Activated CD4-positive, alpha-beta T cell treated with anti-CD3 and anti-CD28 coated beads for 36 hours (primary cell): ENCODE data around the gene TFAP2C. TPM values are rescaled to one million over a fixed set of nuclear protein-coding genes. Genes with fewer than 3 reads are reported as not detected.
"Not testable (repeated sequence)": the region's sequence is repeated elsewhere in the genome, so short reads cannot be mapped to it uniquely, and the experiment has no call there.

Source experiments
- ATAC-seq: fragments of 200-7000 bp; cut with Tn5 transposase; one replicate; pipeline ENCODE4 v1.10.0; 2021; ENCODE audit warnings: mild to moderate bottlenecking, moderate library complexity
- CTCF ChIA-PET: fragments of 350-600 bp; sonication (Branson Sonifier 250); formaldehyde crosslinking; loops from one replicate; lab custom pipeline; 2021; ENCODE audit warnings: antibody characterized with exemption; lab: Charles Lee
- POLR2A ChIA-PET: fragments of 350-600 bp; sonication (Branson Sonifier 250); formaldehyde crosslinking; loops from one replicate; lab custom pipeline; 2021; ENCODE audit warnings: antibody characterized with exemption, inconsistent platforms; lab: Charles Lee
- DNase-seq: peaks from one replicate; pipeline ENCODE4 v3.0.0-alpha.2; 2020
- H3K27ac Mint-ChIP-seq: one replicate; pipeline ENCODE4 v1.8.0; 2021; ENCODE audit warnings: mixed read lengths
- H3K27me3 Mint-ChIP-seq: one replicate; pipeline ENCODE4 v1.8.0; 2021; ENCODE audit warnings: mixed read lengths
- H3K36me3 Mint-ChIP-seq: one replicate; pipeline ENCODE4 v1.8.0; 2021; ENCODE audit warnings: low read depth, mixed read lengths
- H3K4me1 Mint-ChIP-seq: one replicate; pipeline ENCODE4 v1.8.0; 2021; ENCODE audit warnings: mixed read lengths
- H3K4me3 Mint-ChIP-seq: one replicate; pipeline ENCODE4 v1.8.0; 2021; ENCODE audit warnings: mild to moderate bottlenecking, moderate library complexity, mixed read lengths
- H3K9me3 Mint-ChIP-seq: one replicate; pipeline ENCODE4 v1.8.0; 2021; ENCODE audit warnings: low read depth, mixed read lengths
- intact Hi-C, 2 experiments: fragments of 100-400 bp; cut with DNase I in 1 of 2; cut with micrococcal nuclease in 1 of 2; formaldehyde crosslinking; loops; one replicate each; pipeline versions ENCODE4 v1.14.2 to v1.15.1; 2022 to 2024; cut with DNase I, micrococcal nuclease
- total RNA-seq, 2 experiments: library from RNA; stranded (reverse); gene quantifications; one replicate each; pipeline ENCODE4 v1.2.3, GENCODE V29; 2021

TFAP2C gene
- total RNA-seq, 2 experiments from 2014 or later = not detected

DNA sequence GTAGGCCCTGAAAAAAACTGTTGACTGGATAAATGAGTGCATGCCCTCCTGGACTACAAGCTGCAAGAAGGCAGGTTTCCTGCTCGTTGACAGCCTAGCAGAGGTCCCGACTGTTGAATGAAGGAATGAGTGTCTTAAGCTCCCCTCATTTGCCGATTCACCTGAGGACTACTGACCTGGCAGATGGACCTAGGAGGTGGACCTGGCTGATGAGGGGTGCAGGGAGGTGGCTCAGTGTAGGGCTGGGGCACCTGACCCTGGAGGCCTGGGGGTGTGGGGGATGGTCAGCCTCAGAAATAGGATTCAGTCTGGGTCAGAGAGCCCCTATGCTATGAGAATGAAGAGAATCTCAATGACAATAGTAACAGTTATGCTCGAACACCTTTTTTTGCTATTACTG lies 11.6 kb upstream of the TFAP2C start:
- no peak for DNase-seq
- H3K27me3 Mint-ChIP-seq = no peaks in the 10 kb centered on the region
- no peak for ATAC-seq
- no peaks in the 10 kb centered on the region for H3K4me1 Mint-ChIP-seq
- H3K4me3 Mint-ChIP-seq = no peak overlapping the region
- no peaks in the 10 kb centered on the region for H3K36me3 Mint-ChIP-seq
- intact Hi-C loops = no loop called here
- no peaks in the 10 kb centered on the region for H3K9me3 Mint-ChIP-seq
- POLR2A ChIA-PET = no interaction called here
- CTCF ChIA-PET = no interaction called here
- no peak overlapping the region for H3K27ac Mint-ChIP-seq

DNA sequence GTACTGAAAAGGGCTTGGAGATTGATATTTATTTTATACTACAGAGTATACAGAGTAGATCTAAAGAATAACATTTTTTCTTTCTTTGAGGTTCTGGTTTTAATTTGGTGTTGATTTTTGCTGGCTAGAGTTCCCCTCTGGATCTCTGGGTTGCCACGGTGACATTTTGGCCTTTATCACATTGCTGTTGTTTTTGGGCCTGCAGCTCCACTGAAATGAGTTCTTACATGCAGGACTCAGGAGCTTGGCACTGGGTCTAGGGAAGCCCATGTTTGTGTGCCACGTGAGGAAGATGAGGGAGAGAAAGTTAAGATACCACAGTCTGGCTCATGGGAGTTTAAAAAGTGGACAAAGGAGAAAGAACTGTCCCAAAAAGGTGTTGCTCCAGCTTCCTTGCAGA lies 7.4 kb upstream of the TFAP2C start:
- ATAC-seq (no peak), DNase-seq (no peak)
- POLR2A ChIA-PET = no interaction called here
- Mint-ChIP-seq H3K27me3 (peaks cover 20% of the 10 kb centered on the region), H3K4me3 (no peak overlapping the region), H3K36me3 (no peaks in the 10 kb centered on the region), H3K9me3 (no peaks in the 10 kb centered on the region), H3K27ac (no peak overlapping the region), H3K4me1 (no peaks in the 10 kb centered on the region)
- intact Hi-C loops = loop anchor here in 1 of 2 experiments (10.0 kb wide), 1 partner anchor 643 kb away; the partner anchor contains the start of gene BMP7
- CTCF ChIA-PET = interaction anchor here (0.9 kb wide), 1 partner anchor 14 kb away, joined by 3 read pairs; no protein-coding TSS in a partner anchor

GRCh38 chr20:56623930-56624329 lies 5.2 kb upstream of the TFAP2C start:
- DNase-seq, POLR2A ChIA-PET, H3K27ac Mint-ChIP-seq, H3K36me3 Mint-ChIP-seq, CTCF ChIA-PET, H3K9me3 Mint-ChIP-seq, H3K4me3 Mint-ChIP-seq, H3K4me1 Mint-ChIP-seq, ATAC-seq: not testable (repeated sequence)
- H3K27me3 Mint-ChIP-seq = peaks cover 35% of the 10 kb centered on the region
- intact Hi-C loops = loop anchor here in 1 of 2 experiments (10.0 kb wide), 1 partner anchor 641 kb away; the partner anchor contains the start of gene BMP7

- Mint-ChIP-seq H3K36me3 (no peaks in the 10 kb centered on the region), H3K4me3 (no peak overlapping the region), H3K9me3 (no peaks in the 10 kb centered on the region), H3K27me3 (peaks cover 44% of the 10 kb centered on the region), H3K4me1 (peaks cover 14% of the 10 kb centered on the region), H3K27ac (no peak overlapping the region)
- DNase-seq (peak; percentile 10), ATAC-seq (no peak)
- ChIA-PET CTCF (no interaction called here), POLR2A (no interaction called here)
- intact Hi-C loops = loop anchor here in 1 of 2 experiments (5.0 to 10.0 kb wide), 2 partner anchors 302 to 640 kb away; partner anchors contain the start of gene BMP7
Measured at GRCh38 chr20:56624786-56625681, 4.1 kb upstream of the TFAP2C start.

GRCh38 chr20:56625837-56626236 lies 3.3 kb upstream of the TFAP2C start:
- POLR2A ChIA-PET = no interaction called here
- intact Hi-C loops = loop anchor here in 1 of 2 experiments (5.0 to 10.0 kb wide), 2 partner anchors 301 to 639 kb away; partner anchors contain the start of gene BMP7
- DNase-seq (no peak), ATAC-seq (no peak)
- H3K9me3 Mint-ChIP-seq = no peaks in the 10 kb centered on the region
- H3K4me1 Mint-ChIP-seq = peaks cover 14% of the 10 kb centered on the region
- H3K27me3 Mint-ChIP-seq = peaks cover 44% of the 10 kb centered on the region
- no peaks in the 10 kb centered on the region for H3K36me3 Mint-ChIP-seq
- H3K27ac Mint-ChIP-seq = no peak overlapping the region
- no peak overlapping the region for H3K4me3 Mint-ChIP-seq
- CTCF ChIA-PET = no interaction called here

DNA sequence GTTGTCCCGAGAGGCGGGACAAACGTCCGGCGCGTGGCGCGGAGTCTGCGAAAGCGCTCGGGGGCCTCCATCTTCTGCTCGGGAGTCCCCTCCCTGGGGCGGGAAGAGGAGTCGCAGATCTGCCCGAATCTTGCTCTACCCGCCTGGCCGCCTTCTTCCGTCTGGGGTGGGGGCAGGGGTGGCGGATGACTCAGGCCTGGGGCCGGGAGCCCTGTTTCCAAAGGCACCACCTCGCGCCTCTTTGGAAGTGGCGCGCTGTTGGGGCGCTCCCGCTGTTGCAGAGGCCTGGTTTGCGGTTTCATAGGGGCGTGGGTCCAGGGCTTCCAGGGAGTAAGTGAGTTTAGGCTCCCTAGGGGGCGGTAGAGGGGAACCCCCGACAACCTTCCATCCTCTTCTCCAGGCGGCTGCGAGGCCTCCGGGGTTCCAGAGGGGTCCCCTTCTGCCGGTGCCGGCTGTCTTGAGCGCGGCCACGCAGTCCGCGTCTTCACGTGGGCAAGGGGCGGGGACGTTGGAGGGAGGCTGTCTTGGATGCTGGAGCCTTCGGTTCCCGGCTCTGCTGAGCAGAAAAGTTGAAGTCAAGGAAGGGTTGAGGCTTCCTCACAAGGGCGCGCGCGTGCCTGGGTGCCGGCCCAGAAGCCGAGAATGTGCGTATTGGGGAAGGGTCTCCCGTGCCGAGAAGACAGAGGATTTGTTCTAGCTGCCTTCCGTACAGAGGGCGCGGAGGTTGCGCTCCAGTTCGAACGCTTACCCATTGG lies 2.6 kb upstream of the TFAP2C start:
- peaks cover 14% of the 10 kb centered on the region for H3K4me1 Mint-ChIP-seq
- CTCF ChIA-PET = interaction anchor here (0.8 kb wide), 1 partner anchor 80 kb away, joined by 3 read pairs; no protein-coding TSS in a partner anchor
- no peaks in the 10 kb centered on the region for H3K36me3 Mint-ChIP-seq
- H3K9me3 Mint-ChIP-seq = no peaks in the 10 kb centered on the region
- H3K27me3 Mint-ChIP-seq = peaks cover 45% of the 10 kb centered on the region
- POLR2A ChIA-PET = no interaction called here
- no peak overlapping the region for H3K4me3 Mint-ChIP-seq
- no peak overlapping the region for H3K27ac Mint-ChIP-seq
- ATAC-seq = peak; percentile 11
- DNase-seq = peak; percentile 49
- intact Hi-C loops = loop anchor here in 1 of 2 experiments (5.0 to 10.0 kb wide), 2 partner anchors 301 to 638 kb away; partner anchors contain the start of gene BMP7

- POLR2A ChIA-PET = no interaction called here
- H3K9me3 Mint-ChIP-seq = no peaks in the 10 kb centered on the region
- CTCF ChIA-PET = interaction anchor here (0.8 kb wide), 1 partner anchor 80 kb away, joined by 3 read pairs; no protein-coding TSS in a partner anchor
- ATAC-seq (no peak), DNase-seq (peak; percentile 13)
- intact Hi-C loops = loop anchor here (1.0 to 10.0 kb wide), 4 partner anchors 299 to 639 kb away; partner anchors contain the start of gene BMP7 (in 2 of the 2)
- no peak overlapping the region for H3K4me3 Mint-ChIP-seq
- H3K36me3 Mint-ChIP-seq = no peaks in the 10 kb centered on the region
- H3K4me1 Mint-ChIP-seq = peaks cover 14% of the 10 kb centered on the region
- H3K27me3 Mint-ChIP-seq = peaks cover 53% of the 10 kb centered on the region
- no peak overlapping the region for H3K27ac Mint-ChIP-seq
Measured at GRCh38 chr20:56627122-56628014, 1.7 kb upstream of the TFAP2C start.

DNA sequence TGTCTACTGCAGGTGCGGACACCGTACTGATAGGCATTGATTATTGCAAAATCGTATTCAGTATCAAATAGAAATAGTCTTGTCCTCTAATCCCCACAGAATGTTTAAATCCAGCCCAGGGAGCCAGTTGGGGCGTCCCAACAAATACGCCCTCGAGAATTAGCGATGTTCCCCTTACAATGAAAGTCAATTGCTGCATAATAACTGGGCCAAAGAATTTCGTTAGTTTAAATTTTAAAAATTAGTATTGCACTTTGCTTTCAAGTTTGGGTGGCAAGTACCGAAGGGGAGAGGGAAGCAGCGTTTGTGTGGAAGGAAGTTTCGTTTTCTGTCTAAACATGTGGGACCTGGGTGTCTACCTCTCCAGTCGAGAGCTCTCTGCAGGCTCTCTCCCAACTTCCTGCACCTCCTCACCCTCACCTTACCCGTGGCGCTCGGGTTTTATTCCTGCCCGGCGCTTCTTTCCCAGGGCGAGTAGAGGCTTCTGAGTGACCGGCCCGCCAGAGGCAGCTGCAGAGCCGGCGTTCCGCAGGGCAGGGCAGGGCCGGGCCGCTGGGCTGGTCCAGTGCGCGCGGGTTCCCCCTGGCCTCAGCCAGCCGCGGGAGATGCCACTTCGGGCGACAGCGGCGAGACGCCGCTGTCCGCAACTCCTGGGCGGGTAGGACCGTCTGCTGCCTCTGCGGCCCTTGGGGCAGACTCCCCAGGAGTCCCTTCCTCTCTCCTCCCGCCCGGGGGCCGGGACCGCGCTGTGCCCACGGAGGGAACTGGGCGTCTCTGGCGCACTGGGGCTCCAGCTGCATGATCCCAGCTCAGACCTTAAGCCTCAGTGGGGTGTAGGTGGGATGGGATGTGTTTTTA lies 862 bp upstream of the TFAP2C start:
- H3K27me3 Mint-ChIP-seq = peaks cover 54% of the 10 kb centered on the region
- DNase-seq = peak; percentile 16
- no peak overlapping the region for H3K27ac Mint-ChIP-seq
- peaks cover 14% of the 10 kb centered on the region for H3K4me1 Mint-ChIP-seq
- ChIA-PET CTCF (no interaction called here), POLR2A (no interaction called here)
- no peaks in the 10 kb centered on the region for H3K36me3 Mint-ChIP-seq
- no peaks in the 10 kb centered on the region for H3K9me3 Mint-ChIP-seq
- intact Hi-C loops = loop anchor here (1.0 to 10.0 kb wide), 4 partner anchors 298 to 639 kb away; partner anchors contain the start of gene BMP7 (in 2 of the 2)
- ATAC-seq = no peak
- H3K4me3 Mint-ChIP-seq = peak overlapping the region; percentile 43

DNA sequence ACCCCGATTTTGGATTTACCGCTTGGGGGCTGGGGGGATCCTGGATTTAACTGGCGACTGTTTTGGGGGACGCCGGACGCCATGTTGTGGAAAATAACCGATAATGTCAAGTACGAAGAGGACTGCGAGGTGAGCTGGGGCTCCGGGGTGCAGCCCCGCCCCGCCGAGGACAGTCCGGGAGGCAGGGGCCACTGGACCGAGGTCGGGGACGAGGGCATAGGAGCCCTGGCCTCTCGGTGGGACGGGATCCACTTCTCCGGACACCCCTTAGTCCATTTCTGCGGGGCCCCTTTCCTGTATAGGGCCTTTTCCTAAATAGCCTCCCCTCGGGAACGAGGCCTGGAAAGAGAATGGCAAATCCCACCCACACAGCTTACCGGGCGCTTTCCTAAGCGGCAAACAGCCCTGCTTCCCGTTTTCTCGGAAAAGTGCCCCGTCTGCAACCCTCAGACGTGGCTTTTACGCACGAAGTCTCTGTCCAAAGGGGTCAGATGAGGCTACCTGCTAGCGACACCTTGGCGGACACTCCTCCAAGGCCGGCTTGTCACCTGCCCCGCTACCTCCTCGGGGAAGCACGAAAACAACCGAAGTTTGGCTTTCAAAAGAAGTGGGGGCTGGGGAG lies 469 bp downstream of the TFAP2C start:
- POLR2A ChIA-PET = no interaction called here
- H3K27me3 Mint-ChIP-seq = peaks cover 58% of the 10 kb centered on the region

More for the DNA sequence above, 469 bp downstream of the TFAP2C start:
- Mint-ChIP-seq H3K4me3 (peak overlapping the region; percentile 43), H3K27ac (no peak overlapping the region), H3K36me3 (no peaks in the 10 kb centered on the region), H3K4me1 (peaks cover 14% of the 10 kb centered on the region), H3K9me3 (no peaks in the 10 kb centered on the region)
- intact Hi-C loops = loop anchor here (2.0 to 10.0 kb wide), 4 partner anchors 298 to 637 kb away; partner anchors contain the start of gene BMP7 (in 2 of the 2)
- DNase-seq (no peak), ATAC-seq (no peak)
- CTCF ChIA-PET = no interaction called here
